ENCODE data around the gene REG1A. TPM values are rescaled to one million over a fixed set of nuclear protein-coding genes. Genes with fewer than 3 reads are reported as not detected.

REG1A gene
- total and polyA plus RNA-seq, 9 of the 15 experiments (the other 6 are each of a cell fraction or from before 2014, with no cell fraction given): 3.1 TPM; not detected in 8

GRCh38 chr2:79122676-79123075 lies 2.4 kb downstream of the REG1A start:
- Histone ChIP-seq H3K4me2 (ENCODE audit: insufficient read depth, low read length) (no peak overlapping the region), H4K20me1 (replicated peaks; ENCODE audit: control insufficient read depth, insufficient read depth, low read length) (no peaks in the 10 kb centered on the region), H2AFZ (ENCODE audit: low read depth, low read length) (no peak overlapping the region), H3K9me1 (ENCODE audit: control insufficient read depth, insufficient read depth, low read length) (no peaks in the 10 kb centered on the region), H3K36me3 (ENCODE audit: control insufficient read depth, insufficient read depth, low read length) (no peaks in the 10 kb centered on the region), H3K27me3 (ENCODE audit: control insufficient read depth in 2 of 2, insufficient read depth in 2 of 2, low read length in 2 of 2) (no peaks in the 10 kb centered on the region), H3K27ac (ENCODE audit: extremely low read depth, low read depth, low read length) (no peak overlapping the region), H3K4me3 (no peak overlapping the region), H3K4me1 (replicated peaks in 1 of 2; ENCODE audit: control insufficient read depth in 2 of 2, insufficient read depth in 2 of 2, low read length in 2 of 2) (no peaks in the 10 kb centered on the region), H3K9ac (ENCODE audit: insufficient read depth in 1 of 2, low read depth in 2 of 2, low read length in 2 of 2) (no peak overlapping the region), H3K79me2 (ENCODE audit: control insufficient read depth, insufficient read depth, low read length) (no peaks in the 10 kb centered on the region), H3K9me3 (replicated peaks; ENCODE audit: control insufficient read depth, insufficient read depth, low read depth, low read length) (no peaks in the 10 kb centered on the region)
- in situ Hi-C loops (cut with MboI): no loop called here
- POLR2A ChIA-PET: interaction anchor here (0.6 to 0.7 kb wide), 2 partner anchors 109 to 639 kb away, joined by 3 read pairs; no protein-coding TSS in a partner anchor
- CTCF ChIA-PET (ENCODE audit: low intra/inter-chr PET ratio): no interaction called here
- 0% methylated on average over 2 of the region's 2 CpGs for WGBS (ENCODE audit: insufficient coverage, low coverage, missing lambda C conversion rate)
- no peak for TF ChIP-seq ESRRB (CRISPR knock-in tag; IDR thresholded peaks at IDR 0.05; ENCODE audit: borderline replicate concordance)
- no peak for TF ChIP-seq LEF1 (IDR thresholded peaks at IDR 0.05)
- no peak for TF ChIP-seq ZNF174 (CRISPR knock-in tag; IDR thresholded peaks at IDR 0.05)
- TF ChIP-seq RNF219 (CRISPR knock-in tag; IDR thresholded peaks at IDR 0.05): no peak
- TF ChIP-seq HEY1 (CRISPR knock-in tag; IDR thresholded peaks at IDR 0.05; ENCODE audit: borderline replicate concordance): no peak
- no peak for TF ChIP-seq MITF (IDR thresholded peaks at IDR 0.05)
- no peak for DNase-seq (ENCODE audit: extremely low read depth in 1 of 4, low spot score in 3 of 4)
- intact Hi-C loops (cut with micrococcal nuclease): no loop called here
- ATAC-seq: no peak
- no TSS peak for BruUV-seq (replicated peaks)
- FAIRE-seq: no peak

Data from K562 (cell line).